K562 (cell line): Measurements from ENCODE around the gene TPMT. TPM values are rescaled to one million over a fixed set of nuclear protein-coding genes. Genes with fewer than 3 reads are reported as not detected.

ENCODE experiments used
- ATAC-seq: fragments of 200-7000 bp; cut with Tn5 transposase; 3 replicates; pipeline ENCODE4 v1.9.1; 2020; ENCODE audit warnings: moderate library complexity
- BruUV-seq: library from RNA; stranded (reverse); fragments of 400-500 nt; replicated peaks from 2 replicates; lab custom pipeline; 2021; lab: Mats Ljungman, UMichigan
- CTCF ChIA-PET: fragments of 300-600 bp; formaldehyde crosslinking; extraction: SDS; loops from one replicate; lab custom pipeline; 2021; ENCODE audit warnings: low intra/inter-chr PET ratio; lab: Yijun Ruan, JAX
- POLR2A ChIA-PET: fragments of 300-600, 350-650 bp; sonication (Branson Sonifier 250); formaldehyde crosslinking; extraction: SDS; loops from one replicate; lab custom pipeline; 2021; ENCODE audit warnings: antibody characterized with exemption, inconsistent platforms; lab: Yijun Ruan, JAX
- DNase-seq, 4 experiments: peaks; one replicate each; pipeline versions ENCODE4 v3.0.0 to v3.0.0-alpha.2; 2011 to 2018; ENCODE audit warnings: low spot score in 3 of 4, mixed read lengths in 3 of 4; ENCODE audit errors: extremely low read depth in 1 of 4
- FAIRE-seq: peaks from 2 replicates; lab custom pipeline; 2011; peaks lifted over from hg19 to GRCh38; lab: Jason Lieb, UNC
- H2AFZ ChIP-seq: 2 replicates; pipeline ENCODE4 v1.6.0; 2011; ENCODE audit warnings: low read depth, low read length, control low read depth, inconsistent platforms
- H3K27ac ChIP-seq: fragments of 200-600 bp; 3 replicates; pipeline ENCODE4 v1.8.0; 2011; ENCODE audit warnings: low read depth, mild to moderate bottlenecking, control low read depth, inconsistent platforms, low read length, moderate library complexity, mixed read lengths; ENCODE audit errors: extremely low read depth
- H3K27me3 ChIP-seq, 2 experiments: fragments of 300-600 bp in 1 of 2; 2 replicates in 1 of 2; 3 replicates in 1 of 2; pipeline versions ENCODE4 v1.6.0 to v1.8.0; 2011; ENCODE audit warnings: inconsistent platforms in 2 of 2, low read length in 2 of 2, mild to moderate bottlenecking in 1 of 2, mixed read lengths in 1 of 2, moderate library complexity in 1 of 2; ENCODE audit not compliant: control insufficient read depth in 2 of 2, insufficient read depth in 2 of 2
- H3K36me3 ChIP-seq: fragments of 300-600 bp; 3 replicates; pipeline ENCODE4 v1.8.0; 2011; ENCODE audit warnings: mild to moderate bottlenecking, low read length, inconsistent platforms; ENCODE audit not compliant: control insufficient read depth, insufficient read depth
- H3K4me1 ChIP-seq, 2 experiments: fragments of 200-600 bp in 1 of 2; replicated peaks in 1 of 2; 2 replicates in 1 of 2; 3 replicates in 1 of 2; pipeline versions ENCODE4 v1.5.1 to v1.8.0; 2011; ENCODE audit warnings: inconsistent platforms in 2 of 2, low read length in 2 of 2, mild to moderate bottlenecking in 1 of 2, mixed read lengths in 1 of 2, moderate library complexity in 1 of 2; ENCODE audit not compliant: control insufficient read depth in 2 of 2, insufficient read depth in 2 of 2
- H3K4me2 ChIP-seq: 2 replicates; pipeline ENCODE4 v1.6.1; 2011; ENCODE audit warnings: low read length, control low read depth, inconsistent platforms, mixed read lengths; ENCODE audit not compliant: insufficient read depth
- H3K4me3 ChIP-seq: fragments of 200-600 bp; sonication (generic), shearing (Covaris generic); 2 replicates; pipeline ENCODE4 v1.5.1; 2016; ENCODE audit warnings: control low read depth, inconsistent platforms
- H3K79me2 ChIP-seq: fragments of 200-600 bp; 3 replicates; pipeline ENCODE4 v1.8.0; 2011; ENCODE audit warnings: low read length, inconsistent platforms; ENCODE audit not compliant: control insufficient read depth, insufficient read depth
- H3K9ac ChIP-seq, 2 experiments: 2 replicates each; pipeline versions ENCODE4 v1.6.0 to v1.6.1; 2011; ENCODE audit warnings: low read depth in 2 of 2, low read length in 2 of 2, control low read depth in 1 of 2, inconsistent platforms in 1 of 2, mild to moderate bottlenecking in 1 of 2, mixed read lengths in 1 of 2; ENCODE audit not compliant: insufficient read depth in 1 of 2
- H3K9me1 ChIP-seq: one replicate; pipeline ENCODE4 v1.6.0; 2011; ENCODE audit warnings: inconsistent platforms, mild to moderate bottlenecking, low read length, moderate library complexity; ENCODE audit not compliant: control insufficient read depth, insufficient read depth
- H3K9me3 ChIP-seq: replicated peaks from 2 replicates; pipeline ENCODE4 v1.5.1; 2011; ENCODE audit warnings: low read depth, low read length, inconsistent platforms; ENCODE audit not compliant: control insufficient read depth, insufficient read depth
- H4K20me1 ChIP-seq: replicated peaks from 2 replicates; pipeline ENCODE4 v1.6.1; 2011; ENCODE audit warnings: low read length, inconsistent platforms, mixed read lengths; ENCODE audit not compliant: control insufficient read depth, insufficient read depth
- JUNB ChIP-seq: fragments of 450-650 bp; formaldehyde crosslinking; conservative IDR thresholded peaks from 2 replicates; pipeline ENCODE4 v1.4.0; 2020; ENCODE audit warnings: mild to moderate bottlenecking
- KHSRP ChIP-seq: fragments of 450-650 bp; IDR thresholded peaks from 2 replicates; pipeline ENCODE4 v1.6.1; 2017
- MTA2 ChIP-seq: fragments of 450-650 bp; IDR thresholded peaks from 2 replicates; pipeline ENCODE4 v1.6.1; 2016; ENCODE audit warnings: low read depth
- NUFIP1 ChIP-seq: fragments of 450-650 bp; IDR thresholded peaks from 2 replicates; pipeline ENCODE4 v1.6.1; 2018; ENCODE audit not compliant: partially characterized antibody
- POLR2B ChIP-seq: fragments of 450-650 bp; IDR thresholded peaks from 2 replicates; pipeline ENCODE4 v1.6.1; 2018; ENCODE audit warnings: low read depth; ENCODE audit not compliant: partially characterized antibody
- POU5F1 ChIP-seq: fragments of 150-350 bp; IDR thresholded peaks from 2 replicates; pipeline ENCODE4 v1.6.1; 2014; ENCODE audit warnings: borderline replicate concordance, low read length, low read depth, mild to moderate bottlenecking; ENCODE audit not compliant: partially characterized antibody
- RBM14 ChIP-seq: fragments of 200-400 bp; formaldehyde crosslinking; IDR thresholded peaks from 2 replicates; pipeline ENCODE4 v1.6.1; 2018; ENCODE audit warnings: low read depth, mild to moderate bottlenecking, low read length, moderate library complexity, borderline replicate concordance; ENCODE audit not compliant: insufficient read depth
- SIN3B ChIP-seq: fragments of 450-650 bp; IDR thresholded peaks from 2 replicates; pipeline ENCODE4 v1.6.1; 2017; ENCODE audit warnings: low read depth, mild to moderate bottlenecking, moderate library complexity
- SREBF2 ChIP-seq: sonication (generic); formaldehyde crosslinking; IDR thresholded peaks from 2 replicates; pipeline ENCODE4 v1.4.0; 2020; ENCODE audit warnings: mild to moderate bottlenecking, missing genetic modification reagents
- TAF15 ChIP-seq: fragments of 200-400 bp; formaldehyde crosslinking; IDR thresholded peaks from 2 replicates; pipeline ENCODE4 v1.6.1; 2017; ENCODE audit warnings: mild to moderate bottlenecking, low read depth, low read length, moderate library complexity
- TFAM ChIP-seq: fragments of 250-450 bp; sonication (Bioruptor Pico); conservative IDR thresholded peaks from 2 replicates; pipeline ENCODE4 v1.5.0; 2021; ENCODE audit warnings: mild to moderate bottlenecking, moderate library complexity
- ZNF134 ChIP-seq: fragments of 250-450 bp; sonication (Bioruptor Pico); conservative IDR thresholded peaks from 2 replicates; pipeline ENCODE4 v1.4.0; 2020
- ZNF583 ChIP-seq: fragments of 250-450 bp; sonication (Bioruptor Pico); IDR thresholded peaks from 2 replicates; pipeline ENCODE4 v1.4.0; 2020
- WGBS: fragments of 100-300 bp; shearing (Covaris generic); methylation state at CpG from one replicate; pipeline ENCODE4 v1.1.6; 2016; ENCODE audit warnings: low coverage, mixed read lengths; ENCODE audit not compliant: insufficient coverage; ENCODE audit errors: missing lambda C conversion rate; 5-methylcytosine and 5-hydroxymethylcytosine counted together
- in situ Hi-C: fragments of 300-500 bp; cut with MboI; formaldehyde crosslinking; loops from 4 replicates; pipeline ENCODE4 v1.15.0; 2018; ENCODE audit warnings: inconsistent platforms, mixed read lengths
- intact Hi-C: fragments of 100-400 bp; cut with micrococcal nuclease; formaldehyde crosslinking; loops from 2 replicates; pipeline ENCODE4 v1.14.2; 2022
- polyA plus RNA-seq, 8 experiments: library from polyadenylated mRNA; depleted of rRNA in 4 of 8; stranded (reverse) in 5 of 8; unstranded in 3 of 8; fragments of >200 nt; fragmentation: Nextera tagmentation in 2 of 8; fragmentation: Illumina TruSeq in 1 of 8; extraction: Ambion mirVana in 2 of 8; extraction: Trizol in 1 of 8; gene quantifications; 2 replicates each; pipeline versions ENCODE4 v1.2.1 to v1.2.3, GENCODE V29; 2011 to 2014; ENCODE audit warnings: inconsistent platforms in 1 of 8, missing spikeins in 1 of 8
- total RNA-seq, 7 experiments: library from RNA; depleted of rRNA in 6 of 7; stranded (reverse); fragments of >200 nt in 6 of 7; fragmentation: Illumina TruSeq in 2 of 7; extraction: Trizol in 2 of 7; gene quantifications; 2 replicates each; pipeline versions ENCODE4 v1.2.1 to v1.2.3, GENCODE V29; 2011 to 2021; ENCODE audit warnings: low replicate concordance in 1 of 7
- TF ChIP-seq, protein P1 (sequence below): sonication (generic); formaldehyde crosslinking; IDR thresholded peaks from 2 replicates; pipeline ENCODE4 v1.8.1; 2023; ENCODE audit warnings: mild to moderate bottlenecking, missing genetic modification reagents, moderate library complexity
- TF ChIP-seq, protein P2 (sequence below), 3 experiments: IDR thresholded peaks in 2 of 3; conservative IDR thresholded peaks in 1 of 3; 2 replicates each; pipeline ENCODE4 v1.5.1; 2011 to 2012; ENCODE audit warnings: low read length in 3 of 3, mild to moderate bottlenecking in 3 of 3, control low read depth in 2 of 3, improper control_type of control experiment in 1 of 3, inconsistent platforms in 1 of 3, low read depth in 1 of 3, mixed read lengths in 1 of 3, moderate library complexity in 1 of 3; ENCODE audit not compliant: insufficient read depth in 2 of 3

TPMT gene
- total and polyA plus RNA-seq, 9 of the 15 experiments (the other 6 are each of a cell fraction or from before 2014, with no cell fraction given), result 24.2 to 67.4 (median 46.5) TPM

DNA sequence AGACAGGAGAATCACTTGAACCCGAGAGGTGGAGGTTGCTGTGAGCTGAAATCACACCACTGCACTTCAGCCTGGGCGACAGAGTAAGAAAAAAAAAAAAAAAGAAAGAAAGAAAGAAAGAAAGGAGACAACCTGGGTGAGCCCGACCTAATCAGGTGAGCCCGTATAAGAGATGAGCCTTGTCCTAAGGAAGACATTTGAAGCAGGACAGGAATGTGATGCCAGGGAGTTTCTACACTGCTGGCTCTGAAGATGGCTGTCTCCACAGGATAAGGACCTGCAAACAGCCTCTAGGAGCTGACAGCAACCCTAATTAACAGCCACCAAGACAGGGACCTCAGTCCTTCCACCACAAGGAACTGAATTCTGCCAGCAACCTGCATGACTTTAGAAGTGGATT is 74.3 kb downstream of the TPMT start:
- H2AFZ ChIP-seq, result no peak overlapping the region
- no peaks in the 10 kb centered on the region for H3K36me3 ChIP-seq
- H4K20me1 ChIP-seq, result no peaks in the 10 kb centered on the region
- 38% methylated on average over 3 of the region's 4 CpGs for WGBS
- no TSS peak for BruUV-seq
- no peak for DNase-seq
- ChIA-PET CTCF (interaction anchor here (0.6 kb wide), 1 partner anchor 238 kb away, joined by 4 read pairs; no protein-coding TSS in a partner anchor), POLR2A (no interaction called here)
- no peak for FAIRE-seq
- no peaks in the 10 kb centered on the region for H3K27me3 ChIP-seq
- H3K9ac ChIP-seq, result no peak overlapping the region
- H3K4me3 ChIP-seq, result no peak overlapping the region
- H3K79me2 ChIP-seq, result no peaks in the 10 kb centered on the region
- no peak for TF ChIP-seq TAF15
- TF ChIP-seq ZNF134 (CRISPR knock-in tag), result peak; percentile 91
- no peak overlapping the region for H3K4me2 ChIP-seq
- in situ Hi-C loops, result no loop called here
- no peaks in the 10 kb centered on the region; a peak in 1 of 5 replicates for H3K4me1 ChIP-seq
- ATAC-seq, result peak; percentile 35; the same call in 2 of the 3 replicates
- H3K9me3 ChIP-seq, result peaks cover 4% of the 10 kb centered on the region
- no peaks in the 10 kb centered on the region for H3K9me1 ChIP-seq
- no peak overlapping the region for H3K27ac ChIP-seq
- intact Hi-C loops, result no loop called here

DNA sequence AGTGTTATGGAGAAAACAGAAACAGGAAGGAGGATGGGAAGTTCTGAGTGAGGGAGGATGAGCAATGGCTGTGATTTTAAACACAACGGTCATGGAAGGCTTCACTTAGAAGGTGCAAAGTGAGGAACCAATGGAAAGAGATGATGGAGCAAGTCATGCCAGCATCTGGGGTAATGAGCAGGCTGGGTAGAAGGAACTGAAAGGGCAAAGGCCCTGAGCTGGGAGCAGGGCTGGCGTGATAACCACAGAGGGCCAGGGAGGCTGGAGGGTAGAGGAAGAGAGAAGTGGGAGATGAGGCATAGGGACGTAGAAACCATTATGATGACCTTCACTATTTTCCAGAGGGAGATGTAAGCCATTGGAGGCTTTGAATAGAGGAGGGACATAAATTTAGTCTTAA is 76.0 kb downstream of the TPMT start:
- Histone ChIP-seq H2AFZ (no peak overlapping the region), H3K36me3 (no peaks in the 10 kb centered on the region), H3K27me3 (no peaks in the 10 kb centered on the region), H3K9me3 (peaks cover 5% of the 10 kb centered on the region), H3K4me3 (no peak overlapping the region), H3K27ac (no peak overlapping the region), H3K4me2 (no peak overlapping the region), H3K4me1 (no peaks in the 10 kb centered on the region; a peak in 1 of 5 replicates), H3K9me1 (no peaks in the 10 kb centered on the region), H3K79me2 (no peaks in the 10 kb centered on the region), H3K9ac (no peak overlapping the region), H4K20me1 (no peaks in the 10 kb centered on the region)
- in situ Hi-C loops, result no loop called here
- POLR2A ChIA-PET, result no interaction called here
- BruUV-seq, result no TSS peak
- no peak for ATAC-seq
- CTCF ChIA-PET, result no interaction called here
- intact Hi-C loops, result no loop called here
- 45% methylated on average over 3 of the region's 3 CpGs for WGBS
- DNase-seq, result no peak
- FAIRE-seq, result no peak
- no peak for TF ChIP-seq KHSRP
- no peak for TF ChIP-seq TFAM (CRISPR knock-in tag)
- TF ChIP-seq, protein P1, sequence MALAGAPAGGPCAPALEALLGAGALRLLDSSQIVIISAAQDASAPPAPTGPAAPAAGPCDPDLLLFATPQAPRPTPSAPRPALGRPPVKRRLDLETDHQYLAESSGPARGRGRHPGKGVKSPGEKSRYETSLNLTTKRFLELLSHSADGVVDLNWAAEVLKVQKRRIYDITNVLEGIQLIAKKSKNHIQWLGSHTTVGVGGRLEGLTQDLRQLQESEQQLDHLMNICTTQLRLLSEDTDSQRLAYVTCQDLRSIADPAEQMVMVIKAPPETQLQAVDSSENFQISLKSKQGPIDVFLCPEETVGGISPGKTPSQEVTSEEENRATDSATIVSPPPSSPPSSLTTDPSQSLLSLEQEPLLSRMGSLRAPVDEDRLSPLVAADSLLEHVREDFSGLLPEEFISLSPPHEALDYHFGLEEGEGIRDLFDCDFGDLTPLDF (CRISPR knock-in tag), result no peak
- TF ChIP-seq SIN3B, result no peak
- no peak for TF ChIP-seq NUFIP1
- TF ChIP-seq ZNF583 (CRISPR knock-in tag), result no peak
- no peak for TF ChIP-seq POLR2B
- TF ChIP-seq, protein P2, sequence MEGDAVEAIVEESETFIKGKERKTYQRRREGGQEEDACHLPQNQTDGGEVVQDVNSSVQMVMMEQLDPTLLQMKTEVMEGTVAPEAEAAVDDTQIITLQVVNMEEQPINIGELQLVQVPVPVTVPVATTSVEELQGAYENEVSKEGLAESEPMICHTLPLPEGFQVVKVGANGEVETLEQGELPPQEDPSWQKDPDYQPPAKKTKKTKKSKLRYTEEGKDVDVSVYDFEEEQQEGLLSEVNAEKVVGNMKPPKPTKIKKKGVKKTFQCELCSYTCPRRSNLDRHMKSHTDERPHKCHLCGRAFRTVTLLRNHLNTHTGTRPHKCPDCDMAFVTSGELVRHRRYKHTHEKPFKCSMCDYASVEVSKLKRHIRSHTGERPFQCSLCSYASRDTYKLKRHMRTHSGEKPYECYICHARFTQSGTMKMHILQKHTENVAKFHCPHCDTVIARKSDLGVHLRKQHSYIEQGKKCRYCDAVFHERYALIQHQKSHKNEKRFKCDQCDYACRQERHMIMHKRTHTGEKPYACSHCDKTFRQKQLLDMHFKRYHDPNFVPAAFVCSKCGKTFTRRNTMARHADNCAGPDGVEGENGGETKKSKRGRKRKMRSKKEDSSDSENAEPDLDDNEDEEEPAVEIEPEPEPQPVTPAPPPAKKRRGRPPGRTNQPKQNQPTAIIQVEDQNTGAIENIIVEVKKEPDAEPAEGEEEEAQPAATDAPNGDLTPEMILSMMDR (IDR thresholded peaks at IDR 0.05 in 2 of 3, conservative IDR thresholded peaks at IDR 0.05 in 1 of 3; ENCODE audit: insufficient read depth in 2 of 3, low read depth in 1 of 3, low read length in 3 of 3), result no peak
- TF ChIP-seq MTA2, result no peak
- no peak for TF ChIP-seq POU5F1
- TF ChIP-seq RBM14, result no peak
- no peak for TF ChIP-seq JUNB (CRISPR knock-in tag)
- TF ChIP-seq SREBF2 (CRISPR knock-in tag), result no peak
